Measurements from ENCODE around the gene FBXO38. TPM values are rescaled to one million over a fixed set of nuclear protein-coding genes. Genes with fewer than 3 reads are reported as not detected.
"Not testable (repeated sequence)": the region's sequence is repeated elsewhere in the genome, so short reads cannot be mapped to it uniquely, and the experiment has no call there.

Gene FBXO38
- total and polyA plus RNA-seq, 4 donors, result 6.0 to 64.4 (median 37.8) TPM

- no peak overlapping the region for H3K27ac ChIP-seq (ENCODE audit: low read depth in 1 of 2, low read length in 2 of 2)
- H3K4me1 ChIP-seq (ENCODE audit: control insufficient read depth in 1 of 2, insufficient read depth in 2 of 2, low read length in 2 of 2), result no peaks in the 10 kb centered on the region
- no peak overlapping the region for H3K4me3 ChIP-seq (ENCODE audit: low read length in 2 of 2)
- WGBS, 2 donors, result 60 to 64% methylated on average over 4 of the region's 4 CpGs
- no peaks in the 10 kb centered on the region for H3K9me3 ChIP-seq (ENCODE audit: control insufficient read depth, low read length)
- intact Hi-C loops (cut with DNase I), result no loop called here
- ATAC-seq (ENCODE audit: low FRiP score) (no peak), DNase-seq (no peak)
- no peaks in the 10 kb centered on the region for H3K36me3 ChIP-seq (ENCODE audit: control insufficient read depth in 1 of 2, insufficient read depth in 2 of 2, low read length in 1 of 2)
- H3K27me3 ChIP-seq (ENCODE audit: control insufficient read depth in 1 of 2, insufficient read depth in 2 of 2, low read length in 1 of 2), result no peaks in the 10 kb centered on the region
Observed at GRCh38 chr5:148466236-148466580, 82.5 kb downstream of the FBXO38 start.

GRCh38 chr5:148467958-148468357 lies 84.2 kb downstream of the FBXO38 start:
- H3K27ac ChIP-seq (ENCODE audit: low read depth in 1 of 2, low read length in 2 of 2), result peak overlapping the region; percentile 34 to 67
- no peak overlapping the region for H3K4me3 ChIP-seq (ENCODE audit: low read length in 2 of 2)
- ATAC-seq (ENCODE audit: low FRiP score) (no peak), DNase-seq (no peak)
- WGBS, 2 donors, result 95% methylated on average over 1 of the region's 1 CpG
- H3K4me1 ChIP-seq (ENCODE audit: control insufficient read depth in 1 of 2, insufficient read depth in 2 of 2, low read length in 2 of 2), result no peaks in the 10 kb centered on the region
- H3K36me3 ChIP-seq (ENCODE audit: control insufficient read depth in 1 of 2, insufficient read depth in 2 of 2, low read length in 1 of 2), result no peaks in the 10 kb centered on the region
- no peaks in the 10 kb centered on the region for H3K27me3 ChIP-seq (ENCODE audit: control insufficient read depth in 1 of 2, insufficient read depth in 2 of 2, low read length in 1 of 2)
- no peaks in the 10 kb centered on the region for H3K9me3 ChIP-seq (ENCODE audit: control insufficient read depth, low read length)
- intact Hi-C loops (cut with DNase I), result no loop called here

GRCh38 chr5:148468746-148469145 lies 85.0 kb downstream of the FBXO38 start:
- ATAC-seq (ENCODE audit: low FRiP score); H3K27me3 ChIP-seq (ENCODE audit: control insufficient read depth in 1 of 2, insufficient read depth in 2 of 2, low read length in 1 of 2); H3K4me1 ChIP-seq (ENCODE audit: control insufficient read depth in 1 of 2, insufficient read depth in 2 of 2, low read length in 2 of 2); H3K9me3 ChIP-seq (ENCODE audit: control insufficient read depth, low read length); DNase-seq; H3K36me3 ChIP-seq (ENCODE audit: control insufficient read depth in 1 of 2, insufficient read depth in 2 of 2, low read length in 1 of 2); H3K4me3 ChIP-seq (ENCODE audit: low read length in 2 of 2); intact Hi-C loops (cut with DNase I): not testable (repeated sequence)
- 83 to 84% methylated on average over 5 of the region's 5 CpGs for WGBS, 2 donors
- H3K27ac ChIP-seq (ENCODE audit: low read depth in 1 of 2, low read length in 2 of 2), result peak overlapping the region in 1 of 2 donors; percentile 67

GRCh38 chr5:148469501-148469935 lies 85.8 kb downstream of the FBXO38 start:
- WGBS, 2 donors, result 39 to 43% methylated on average over 4 of the region's 4 CpGs
- peak overlapping the region in 1 of 2 donors; percentile 43 for H3K27ac ChIP-seq (ENCODE audit: low read depth in 1 of 2, low read length in 2 of 2)
- ATAC-seq (ENCODE audit: low FRiP score) (peak; percentile 49), DNase-seq (peak in 1 of 2 donors; percentile 48)
- no peaks in the 10 kb centered on the region for H3K27me3 ChIP-seq (ENCODE audit: control insufficient read depth in 1 of 2, insufficient read depth in 2 of 2, low read length in 1 of 2)
- no peaks in the 10 kb centered on the region for H3K9me3 ChIP-seq (ENCODE audit: control insufficient read depth, low read length)
- intact Hi-C loops (cut with DNase I), result no loop called here
- H3K4me3 ChIP-seq (ENCODE audit: low read length in 2 of 2), result no peak overlapping the region
- no peaks in the 10 kb centered on the region for H3K36me3 ChIP-seq (ENCODE audit: control insufficient read depth in 1 of 2, insufficient read depth in 2 of 2, low read length in 1 of 2)
- H3K4me1 ChIP-seq (ENCODE audit: control insufficient read depth in 1 of 2, insufficient read depth in 2 of 2, low read length in 2 of 2), result no peaks in the 10 kb centered on the region

GRCh38 chr5:148471379-148471778 lies 87.6 kb downstream of the FBXO38 start:
- Histone ChIP-seq H3K36me3 (ENCODE audit: control insufficient read depth in 1 of 2, insufficient read depth in 2 of 2, low read length in 1 of 2) (no peaks in the 10 kb centered on the region), H3K4me1 (ENCODE audit: control insufficient read depth in 1 of 2, insufficient read depth in 2 of 2, low read length in 2 of 2) (no peaks in the 10 kb centered on the region), H3K27ac (ENCODE audit: low read depth in 1 of 2, low read length in 2 of 2) (no peak overlapping the region), H3K27me3 (ENCODE audit: control insufficient read depth in 1 of 2, insufficient read depth in 2 of 2, low read length in 1 of 2) (no peaks in the 10 kb centered on the region), H3K4me3 (ENCODE audit: low read length in 2 of 2) (no peak overlapping the region), H3K9me3 (ENCODE audit: control insufficient read depth, low read length) (no peaks in the 10 kb centered on the region)
- intact Hi-C loops (cut with DNase I), result no loop called here
- ATAC-seq (ENCODE audit: low FRiP score), result no peak
- 35 to 45% methylated on average over 2 of the region's 2 CpGs for WGBS, 2 donors
- DNase-seq, result no peak

GRCh38 chr5:148474025-148474511 lies 90.3 kb downstream of the FBXO38 start:
- intact Hi-C loops (cut with DNase I), result no loop called here

GRCh38 chr5:148476302-148476701 lies 92.5 kb downstream of the FBXO38 start:
- 75 to 79% methylated on average over 3 of the region's 3 CpGs for WGBS, 2 donors
- Histone ChIP-seq H3K27me3 (ENCODE audit: control insufficient read depth in 1 of 2, insufficient read depth in 2 of 2, low read length in 1 of 2) (no peaks in the 10 kb centered on the region), H3K4me3 (ENCODE audit: low read length in 2 of 2) (no peak overlapping the region), H3K27ac (ENCODE audit: low read depth in 1 of 2, low read length in 2 of 2) (no peak overlapping the region), H3K36me3 (ENCODE audit: control insufficient read depth in 1 of 2, insufficient read depth in 2 of 2, low read length in 1 of 2) (no peaks in the 10 kb centered on the region), H3K9me3 (ENCODE audit: control insufficient read depth, low read length) (no peaks in the 10 kb centered on the region), H3K4me1 (ENCODE audit: control insufficient read depth in 1 of 2, insufficient read depth in 2 of 2, low read length in 2 of 2) (peaks cover 0 to 2% of the 10 kb centered on the region in 2 donors)
- intact Hi-C loops (cut with DNase I), result no loop called here
- ATAC-seq (ENCODE audit: low FRiP score) (no peak), DNase-seq (no peak)

More at GRCh38 chr5:148474025-148474511, 90.3 kb downstream of the FBXO38 start:
- no peaks in the 10 kb centered on the region for H3K36me3 ChIP-seq (ENCODE audit: control insufficient read depth in 1 of 2, insufficient read depth in 2 of 2, low read length in 1 of 2)
- 48 to 58% methylated on average over 8 of the region's 8 CpGs for WGBS, 2 donors
- H3K27ac ChIP-seq (ENCODE audit: low read depth in 1 of 2, low read length in 2 of 2), result no peak overlapping the region
- H3K9me3 ChIP-seq (ENCODE audit: control insufficient read depth, low read length), result no peaks in the 10 kb centered on the region
- H3K27me3 ChIP-seq (ENCODE audit: control insufficient read depth in 1 of 2, insufficient read depth in 2 of 2, low read length in 1 of 2), result no peaks in the 10 kb centered on the region
- DNase-seq (peak in 1 of 2 donors; percentile 86), ATAC-seq (ENCODE audit: low FRiP score) (peak; percentile 91)
- H3K4me1 ChIP-seq (ENCODE audit: control insufficient read depth in 1 of 2, insufficient read depth in 2 of 2, low read length in 2 of 2), result peaks cover 0 to 2% of the 10 kb centered on the region in 2 donors
- no peak overlapping the region for H3K4me3 ChIP-seq (ENCODE audit: low read length in 2 of 2)

GRCh38 chr5:148477429-148477828 lies 93.7 kb downstream of the FBXO38 start:
- H3K4me1 ChIP-seq (ENCODE audit: control insufficient read depth in 1 of 2, insufficient read depth in 2 of 2, low read length in 2 of 2), result peaks cover 0 to 2% of the 10 kb centered on the region in 2 donors
- DNase-seq (no peak), ATAC-seq (ENCODE audit: low FRiP score) (no peak)
- H3K27me3 ChIP-seq (ENCODE audit: control insufficient read depth in 1 of 2, insufficient read depth in 2 of 2, low read length in 1 of 2), result no peaks in the 10 kb centered on the region
- no peak overlapping the region for H3K4me3 ChIP-seq (ENCODE audit: low read length in 2 of 2)
- intact Hi-C loops (cut with DNase I), result no loop called here
- H3K36me3 ChIP-seq (ENCODE audit: control insufficient read depth in 1 of 2, insufficient read depth in 2 of 2, low read length in 1 of 2), result no peaks in the 10 kb centered on the region
- WGBS, 2 donors, result 80 to 84% methylated on average over 3 of the region's 3 CpGs
- no peak overlapping the region for H3K27ac ChIP-seq (ENCODE audit: low read depth in 1 of 2, low read length in 2 of 2)
- H3K9me3 ChIP-seq (ENCODE audit: control insufficient read depth, low read length), result no peaks in the 10 kb centered on the region

GRCh38 chr5:148482196-148482595 lies 98.4 kb downstream of the FBXO38 start:
- H3K27ac ChIP-seq (ENCODE audit: low read depth in 1 of 2, low read length in 2 of 2), result no peak overlapping the region
- H3K4me3 ChIP-seq (ENCODE audit: low read length in 2 of 2), result no peak overlapping the region
- no peaks in the 10 kb centered on the region for H3K36me3 ChIP-seq (ENCODE audit: control insufficient read depth in 1 of 2, insufficient read depth in 2 of 2, low read length in 1 of 2)
- 44 to 57% methylated on average over 7 of the region's 7 CpGs for WGBS, 2 donors
- no peak for ATAC-seq (ENCODE audit: low FRiP score)
- H3K4me1 ChIP-seq (ENCODE audit: control insufficient read depth in 1 of 2, insufficient read depth in 2 of 2, low read length in 2 of 2), result peaks cover 0 to 2% of the 10 kb centered on the region in 2 donors
- no peaks in the 10 kb centered on the region for H3K27me3 ChIP-seq (ENCODE audit: control insufficient read depth in 1 of 2, insufficient read depth in 2 of 2, low read length in 1 of 2)
- intact Hi-C loops (cut with DNase I), result loop anchor here in 1 of 2 donors (5.0 kb wide), 2 partner anchors 40 to 250 kb away; no protein-coding TSS in a partner anchor
- H3K9me3 ChIP-seq (ENCODE audit: control insufficient read depth, low read length), result no peaks in the 10 kb centered on the region
- no peak for DNase-seq

Measured in aorta (tissue), 5 donors.